ENCODE measurements around the gene PDCD5. TPM values are rescaled to one million over a fixed set of nuclear protein-coding genes. Genes with fewer than 3 reads are reported as not detected.

The PDCD5 gene
- total RNA-seq, 1 experiment from 2014 or later: 127 TPM

DNA sequence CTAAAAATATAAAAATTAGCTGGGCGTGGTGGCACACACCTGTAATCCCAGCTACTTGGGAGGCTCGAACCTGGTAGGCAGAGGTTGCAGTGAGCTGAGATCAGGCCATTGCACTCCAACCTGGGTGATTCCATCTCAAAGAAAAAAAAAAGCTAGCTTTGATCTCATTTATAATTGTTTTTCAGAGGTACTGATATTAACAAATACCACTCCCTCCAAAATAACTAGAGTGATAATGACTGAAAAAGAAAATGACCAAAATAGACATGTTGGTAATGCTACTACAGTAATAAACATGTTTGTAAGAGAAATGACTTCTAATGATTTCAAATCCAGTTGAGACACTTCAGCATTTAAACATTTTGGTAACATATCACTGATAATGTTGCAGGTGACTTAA is 13.0 kb downstream of the PDCD5 start:
- POLR2A ChIA-PET (ENCODE audit: unreplicated experiment): no interaction called here
- TF ChIP-seq EZH2 (IDR thresholded peaks at IDR 0.05; ENCODE audit: low read depth): no peak
- TF ChIP-seq, protein P1, sequence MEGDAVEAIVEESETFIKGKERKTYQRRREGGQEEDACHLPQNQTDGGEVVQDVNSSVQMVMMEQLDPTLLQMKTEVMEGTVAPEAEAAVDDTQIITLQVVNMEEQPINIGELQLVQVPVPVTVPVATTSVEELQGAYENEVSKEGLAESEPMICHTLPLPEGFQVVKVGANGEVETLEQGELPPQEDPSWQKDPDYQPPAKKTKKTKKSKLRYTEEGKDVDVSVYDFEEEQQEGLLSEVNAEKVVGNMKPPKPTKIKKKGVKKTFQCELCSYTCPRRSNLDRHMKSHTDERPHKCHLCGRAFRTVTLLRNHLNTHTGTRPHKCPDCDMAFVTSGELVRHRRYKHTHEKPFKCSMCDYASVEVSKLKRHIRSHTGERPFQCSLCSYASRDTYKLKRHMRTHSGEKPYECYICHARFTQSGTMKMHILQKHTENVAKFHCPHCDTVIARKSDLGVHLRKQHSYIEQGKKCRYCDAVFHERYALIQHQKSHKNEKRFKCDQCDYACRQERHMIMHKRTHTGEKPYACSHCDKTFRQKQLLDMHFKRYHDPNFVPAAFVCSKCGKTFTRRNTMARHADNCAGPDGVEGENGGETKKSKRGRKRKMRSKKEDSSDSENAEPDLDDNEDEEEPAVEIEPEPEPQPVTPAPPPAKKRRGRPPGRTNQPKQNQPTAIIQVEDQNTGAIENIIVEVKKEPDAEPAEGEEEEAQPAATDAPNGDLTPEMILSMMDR (conservative IDR thresholded peaks at IDR 0.05): no peak
- CTCF ChIA-PET: no interaction called here
- Histone ChIP-seq H3F3A (ENCODE audit: insufficient read depth, low read depth) (peaks cover 10% of the 10 kb centered on the region; the same call in 1 of the 2 replicates), H3K9me2 (ENCODE audit: insufficient read depth) (no peaks in the 10 kb centered on the region), H2AFZ (no peak overlapping the region), H3K4me3 (no peak overlapping the region), H3K27ac (no peak overlapping the region), H3K9me3 (ENCODE audit: insufficient read depth, low read depth) (no peaks in the 10 kb centered on the region), H4K20me1 (ENCODE audit: insufficient read depth) (no peaks in the 10 kb centered on the region), H3K36me3 (ENCODE audit: low read depth) (peaks cover 29% of the 10 kb centered on the region), H3K4me1 (replicated peaks; ENCODE audit: insufficient read depth) (no peaks in the 10 kb centered on the region), H3K79me2 (ENCODE audit: low read depth) (no peaks in the 10 kb centered on the region), H3K4me2 (no peak overlapping the region), H3K27me3 (ENCODE audit: insufficient read depth, low read depth) (no peaks in the 10 kb centered on the region)
- intact Hi-C loops (cut with micrococcal nuclease; ENCODE audit: unreplicated experiment): no loop called here
- no TSS peak for BruUV-seq (replicated peaks)
- no peak for DNase-seq

DNA sequence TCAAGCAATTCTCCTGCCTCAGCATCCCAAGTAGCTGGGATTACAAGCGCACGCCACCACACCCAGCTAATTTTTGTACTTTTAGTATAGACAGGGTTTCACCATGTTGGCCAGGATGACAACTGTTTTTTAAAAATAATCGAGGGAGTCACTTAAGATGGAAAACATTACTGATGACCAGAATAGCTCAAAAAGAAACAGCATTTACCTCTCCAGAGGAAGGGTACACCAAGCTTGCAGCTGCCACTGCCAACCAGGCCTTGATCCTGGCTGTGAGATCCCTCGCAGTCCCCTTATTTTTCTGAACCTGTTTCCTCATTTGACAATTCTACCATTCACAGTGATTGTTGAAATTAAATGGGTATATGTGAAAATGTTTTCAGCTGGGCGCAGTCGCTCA is 14.5 kb downstream of the PDCD5 start:
- H3K36me3 ChIP-seq (ENCODE audit: low read depth): peaks cover 32% of the 10 kb centered on the region
- ChIA-PET CTCF (no interaction called here), POLR2A (ENCODE audit: unreplicated experiment) (no interaction called here)
- no peak overlapping the region for H2AFZ ChIP-seq
- no peaks in the 10 kb centered on the region for H3K9me2 ChIP-seq (ENCODE audit: insufficient read depth)
- intact Hi-C loops (cut with micrococcal nuclease; ENCODE audit: unreplicated experiment): no loop called here
- H3K4me3 ChIP-seq: no peak overlapping the region
- H3K4me2 ChIP-seq: no peak overlapping the region
- BruUV-seq (replicated peaks): no TSS peak
- H3K27me3 ChIP-seq (ENCODE audit: insufficient read depth, low read depth): no peaks in the 10 kb centered on the region
- H3K79me2 ChIP-seq (ENCODE audit: low read depth): no peaks in the 10 kb centered on the region
- H4K20me1 ChIP-seq (ENCODE audit: insufficient read depth): no peaks in the 10 kb centered on the region
- TF ChIP-seq, protein P1 (conservative IDR thresholded peaks at IDR 0.05): no peak
- no peak for TF ChIP-seq EZH2 (IDR thresholded peaks at IDR 0.05; ENCODE audit: low read depth)
- no peaks in the 10 kb centered on the region for H3K9me3 ChIP-seq (ENCODE audit: insufficient read depth, low read depth)
- no peaks in the 10 kb centered on the region for H3K4me1 ChIP-seq (replicated peaks; ENCODE audit: insufficient read depth)
- no peak overlapping the region for H3K27ac ChIP-seq
- H3F3A ChIP-seq (ENCODE audit: insufficient read depth, low read depth): peaks cover 14% of the 10 kb centered on the region; the same call in 1 of the 2 replicates
- no peak for DNase-seq

DNA sequence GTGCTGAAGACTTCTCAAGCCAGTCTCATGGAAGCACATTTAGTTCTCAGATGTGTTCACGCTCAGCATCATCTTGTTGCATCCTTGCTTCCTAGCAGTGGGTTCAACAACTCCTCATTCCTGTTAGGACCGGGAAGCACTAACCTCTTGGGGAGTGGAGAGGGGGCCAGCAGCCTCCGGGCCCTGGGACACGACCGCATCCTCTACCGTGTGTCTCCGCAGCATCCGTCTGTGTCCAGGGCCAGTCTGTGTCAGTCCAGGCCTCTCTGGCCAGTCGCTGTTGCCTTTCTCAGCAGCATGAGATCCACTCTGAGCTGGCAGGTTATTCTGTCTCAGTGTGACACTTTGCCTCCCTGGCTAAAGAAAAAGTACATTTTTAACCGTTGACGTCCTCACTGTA is 17.0 kb downstream of the PDCD5 start:
- ChIA-PET CTCF (no interaction called here), POLR2A (ENCODE audit: unreplicated experiment) (no interaction called here)
- TF ChIP-seq, protein P1 (conservative IDR thresholded peaks at IDR 0.05): no peak
- TF ChIP-seq EZH2 (IDR thresholded peaks at IDR 0.05; ENCODE audit: low read depth): no peak
- peaks cover 14% of the 10 kb centered on the region; the same call in 1 of the 2 replicates for H3F3A ChIP-seq (ENCODE audit: insufficient read depth, low read depth)
- H3K4me3 ChIP-seq: no peak overlapping the region
- H2AFZ ChIP-seq: no peak overlapping the region
- no peak overlapping the region for H3K27ac ChIP-seq
- no peak overlapping the region for H3K4me2 ChIP-seq
- H3K36me3 ChIP-seq (ENCODE audit: low read depth): peaks cover 32% of the 10 kb centered on the region
- intact Hi-C loops (cut with micrococcal nuclease; ENCODE audit: unreplicated experiment): no loop called here
- no peak for DNase-seq
- no peaks in the 10 kb centered on the region for H3K9me2 ChIP-seq (ENCODE audit: insufficient read depth)
- H3K4me1 ChIP-seq (replicated peaks; ENCODE audit: insufficient read depth): no peaks in the 10 kb centered on the region
- H3K9me3 ChIP-seq (ENCODE audit: insufficient read depth, low read depth): no peaks in the 10 kb centered on the region
- BruUV-seq (replicated peaks): no TSS peak
- H4K20me1 ChIP-seq (ENCODE audit: insufficient read depth): no peaks in the 10 kb centered on the region
- no peaks in the 10 kb centered on the region for H3K27me3 ChIP-seq (ENCODE audit: insufficient read depth, low read depth)
- no peaks in the 10 kb centered on the region for H3K79me2 ChIP-seq (ENCODE audit: low read depth)

All from PC-9 (cell line).